C4-2B (cell line): Measurements from ENCODE around the gene PRR13.

Experiments
- ZFX ChIP-seq: fragments of 450-650 bp; IDR thresholded peaks from 2 replicates; pipeline ENCODE4 v1.6.1; 2017
- TF ChIP-seq, protein P1 (sequence below): fragments of 450-650 bp; conservative IDR thresholded peaks from 2 replicates; pipeline ENCODE4 v1.5.1; 2017; ENCODE audit warnings: mild to moderate bottlenecking

DNA sequence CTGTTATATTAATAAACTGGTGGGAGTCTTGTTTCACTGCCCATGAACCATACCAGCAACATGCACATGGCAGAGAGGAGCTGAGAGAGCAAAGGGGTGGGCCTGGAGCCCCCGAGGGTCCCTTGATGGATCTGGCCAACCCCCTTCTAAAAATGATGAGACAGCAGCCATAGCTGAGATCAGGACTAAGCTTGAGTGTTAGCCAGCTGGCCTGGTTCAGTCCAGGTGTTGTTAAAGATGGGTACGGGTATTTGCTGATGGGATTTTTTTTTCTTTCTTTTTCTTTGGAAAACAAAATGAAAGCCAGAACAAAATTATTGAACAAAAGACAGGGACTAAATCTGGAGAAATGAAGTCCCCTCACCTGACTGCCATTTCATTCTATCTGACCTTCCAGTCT, 26.3 kb downstream of the PRR13 start:
- TF ChIP-seq, protein P1, sequence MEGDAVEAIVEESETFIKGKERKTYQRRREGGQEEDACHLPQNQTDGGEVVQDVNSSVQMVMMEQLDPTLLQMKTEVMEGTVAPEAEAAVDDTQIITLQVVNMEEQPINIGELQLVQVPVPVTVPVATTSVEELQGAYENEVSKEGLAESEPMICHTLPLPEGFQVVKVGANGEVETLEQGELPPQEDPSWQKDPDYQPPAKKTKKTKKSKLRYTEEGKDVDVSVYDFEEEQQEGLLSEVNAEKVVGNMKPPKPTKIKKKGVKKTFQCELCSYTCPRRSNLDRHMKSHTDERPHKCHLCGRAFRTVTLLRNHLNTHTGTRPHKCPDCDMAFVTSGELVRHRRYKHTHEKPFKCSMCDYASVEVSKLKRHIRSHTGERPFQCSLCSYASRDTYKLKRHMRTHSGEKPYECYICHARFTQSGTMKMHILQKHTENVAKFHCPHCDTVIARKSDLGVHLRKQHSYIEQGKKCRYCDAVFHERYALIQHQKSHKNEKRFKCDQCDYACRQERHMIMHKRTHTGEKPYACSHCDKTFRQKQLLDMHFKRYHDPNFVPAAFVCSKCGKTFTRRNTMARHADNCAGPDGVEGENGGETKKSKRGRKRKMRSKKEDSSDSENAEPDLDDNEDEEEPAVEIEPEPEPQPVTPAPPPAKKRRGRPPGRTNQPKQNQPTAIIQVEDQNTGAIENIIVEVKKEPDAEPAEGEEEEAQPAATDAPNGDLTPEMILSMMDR: no peak
- TF ChIP-seq ZFX: no peak
